ENCODE measurements around the gene MFNG. TPM values are rescaled to one million over a fixed set of nuclear protein-coding genes. Genes with fewer than 3 reads are reported as not detected.

MFNG gene
- total RNA-seq, 2 donors from 2014 or later, result 3.0 to 7.3 TPM

DNA sequence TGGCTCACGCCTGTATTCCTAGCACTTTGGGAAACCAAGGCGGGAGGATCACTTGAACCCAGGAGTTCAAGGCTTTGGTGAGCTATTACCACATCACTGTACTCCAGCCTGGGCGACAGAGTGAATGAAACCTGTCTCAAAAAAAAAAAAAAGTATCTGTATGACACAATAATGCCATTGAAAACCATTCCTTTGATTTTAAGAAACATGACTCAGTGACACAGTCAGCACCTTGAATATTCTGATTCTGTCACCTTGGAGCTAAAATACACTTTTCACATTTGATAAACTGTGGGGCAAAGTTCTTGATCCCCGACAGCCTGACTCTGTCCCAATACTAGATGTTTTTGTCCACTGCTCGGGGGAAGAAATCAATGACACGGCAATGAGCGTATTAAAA is 42.2 kb downstream of the MFNG start:
- peaks cover 0 to 5% (median 0%) of the 10 kb centered on the region in 3 donors for H3K9me3 ChIP-seq
- no peak for DNase-seq
- no peak overlapping the region for H3K27ac ChIP-seq
- H3K4me3 ChIP-seq, result no peak overlapping the region
- peaks cover 0 to 3% of the 10 kb centered on the region in 2 donors for H3K27me3 ChIP-seq
- ATAC-seq, result no peak
- intact Hi-C loops (cut with DNase I), result no loop called here
- WGBS, 2 donors, result 51 to 57% methylated on average over 7 of the region's 7 CpGs
- H3K36me3 ChIP-seq (replicated peaks in 1 of 2; ENCODE audit: insufficient read depth in 1 of 2, low read depth in 2 of 2), result no peaks in the 10 kb centered on the region
- TF ChIP-seq, protein P1, sequence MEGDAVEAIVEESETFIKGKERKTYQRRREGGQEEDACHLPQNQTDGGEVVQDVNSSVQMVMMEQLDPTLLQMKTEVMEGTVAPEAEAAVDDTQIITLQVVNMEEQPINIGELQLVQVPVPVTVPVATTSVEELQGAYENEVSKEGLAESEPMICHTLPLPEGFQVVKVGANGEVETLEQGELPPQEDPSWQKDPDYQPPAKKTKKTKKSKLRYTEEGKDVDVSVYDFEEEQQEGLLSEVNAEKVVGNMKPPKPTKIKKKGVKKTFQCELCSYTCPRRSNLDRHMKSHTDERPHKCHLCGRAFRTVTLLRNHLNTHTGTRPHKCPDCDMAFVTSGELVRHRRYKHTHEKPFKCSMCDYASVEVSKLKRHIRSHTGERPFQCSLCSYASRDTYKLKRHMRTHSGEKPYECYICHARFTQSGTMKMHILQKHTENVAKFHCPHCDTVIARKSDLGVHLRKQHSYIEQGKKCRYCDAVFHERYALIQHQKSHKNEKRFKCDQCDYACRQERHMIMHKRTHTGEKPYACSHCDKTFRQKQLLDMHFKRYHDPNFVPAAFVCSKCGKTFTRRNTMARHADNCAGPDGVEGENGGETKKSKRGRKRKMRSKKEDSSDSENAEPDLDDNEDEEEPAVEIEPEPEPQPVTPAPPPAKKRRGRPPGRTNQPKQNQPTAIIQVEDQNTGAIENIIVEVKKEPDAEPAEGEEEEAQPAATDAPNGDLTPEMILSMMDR (IDR thresholded peaks at IDR 0.05), result no peak
- no peak for TF ChIP-seq POLR2A (IDR thresholded peaks at IDR 0.05)
- H3K4me1 ChIP-seq, result no peaks in the 10 kb centered on the region

DNA sequence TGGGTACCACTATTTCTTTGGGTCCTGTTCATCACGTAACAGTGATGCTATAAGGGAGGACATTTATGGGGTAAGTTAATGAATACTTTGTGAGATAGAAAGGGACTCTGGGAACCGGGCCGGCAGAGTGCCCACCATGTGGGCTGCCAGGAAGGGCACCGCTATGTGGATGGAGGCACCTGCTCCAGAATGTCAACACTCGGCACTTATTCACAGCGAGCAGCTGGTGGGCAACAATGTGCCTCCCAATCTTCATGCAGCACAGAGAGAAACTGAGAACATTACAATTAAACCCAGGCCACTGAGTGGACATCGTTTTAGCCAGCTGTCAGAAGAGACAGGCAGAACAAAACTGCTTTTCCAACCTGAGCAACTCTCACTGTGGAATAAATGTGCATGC is 43.1 kb downstream of the MFNG start:
- no peaks in the 10 kb centered on the region for H3K36me3 ChIP-seq (replicated peaks in 1 of 2; ENCODE audit: insufficient read depth in 1 of 2, low read depth in 2 of 2)
- no peak for TF ChIP-seq POLR2A (IDR thresholded peaks at IDR 0.05)
- TF ChIP-seq, protein P1 (IDR thresholded peaks at IDR 0.05), result no peak
- peaks cover 0 to 5% (median 0%) of the 10 kb centered on the region in 3 donors for H3K9me3 ChIP-seq
- no peak overlapping the region for H3K27ac ChIP-seq
- peaks cover 0 to 3% of the 10 kb centered on the region in 2 donors for H3K27me3 ChIP-seq
- H3K4me1 ChIP-seq, result no peaks in the 10 kb centered on the region
- no peak overlapping the region for H3K4me3 ChIP-seq
- intact Hi-C loops (cut with DNase I), result no loop called here
- WGBS, 2 donors, result 72 to 73% methylated on average over 7 of the region's 7 CpGs
- DNase-seq (no peak), ATAC-seq (no peak)

DNA sequence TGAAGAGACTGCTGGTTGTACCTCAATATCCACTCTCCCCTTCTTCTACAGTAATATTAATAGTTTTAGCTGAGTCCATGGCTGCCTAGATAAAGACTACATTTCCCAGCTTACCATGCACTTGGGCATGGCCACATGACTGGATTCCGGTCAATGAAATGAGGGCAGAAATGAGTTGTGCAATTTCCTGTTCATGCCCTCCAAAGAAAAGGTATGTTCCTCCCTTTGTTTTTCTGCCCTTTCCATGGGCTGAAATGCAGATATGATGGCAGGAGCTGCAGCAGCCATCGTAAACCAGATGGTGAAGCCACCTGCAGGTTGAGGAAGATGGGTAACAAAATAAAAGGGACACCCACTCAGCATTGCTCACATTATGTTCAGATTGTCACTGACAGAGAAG is 43.6 kb downstream of the MFNG start:
- Histone ChIP-seq H3K36me3 (replicated peaks in 1 of 2; ENCODE audit: insufficient read depth in 1 of 2, low read depth in 2 of 2) (no peaks in the 10 kb centered on the region), H3K4me3 (no peak overlapping the region), H3K4me1 (no peaks in the 10 kb centered on the region), H3K27ac (no peak overlapping the region), H3K9me3 (peaks cover 0 to 5% (median 0%) of the 10 kb centered on the region in 3 donors), H3K27me3 (peaks cover 0 to 3% of the 10 kb centered on the region in 2 donors)
- intact Hi-C loops (cut with DNase I), result no loop called here
- DNase-seq (no peak), ATAC-seq (no peak)
- no peak for TF ChIP-seq POLR2A (IDR thresholded peaks at IDR 0.05)
- TF ChIP-seq, protein P1 (IDR thresholded peaks at IDR 0.05), result no peak
- 70 to 74% methylated on average over 2 of the region's 2 CpGs for WGBS, 2 donors

DNA sequence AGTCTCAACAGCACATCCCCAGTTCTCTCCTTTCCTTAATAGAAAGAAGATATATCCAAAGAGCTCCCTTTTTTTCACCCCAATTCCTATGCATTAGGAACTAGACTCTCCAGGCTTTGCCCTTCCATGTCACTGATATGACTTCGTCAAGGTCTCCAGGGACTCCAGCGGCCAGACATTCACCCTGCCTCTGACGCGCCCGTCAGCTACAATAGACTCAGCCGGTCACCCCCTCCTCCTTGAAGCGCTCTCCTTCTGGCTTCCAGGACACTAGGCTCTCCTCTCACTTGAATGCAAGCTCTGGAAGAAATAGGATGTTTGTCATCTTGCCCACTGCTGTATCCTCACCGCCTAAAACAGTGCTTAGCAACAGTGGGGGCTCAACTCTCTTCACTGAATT is 44.0 kb downstream of the MFNG start:
- Histone ChIP-seq H3K27ac (no peak overlapping the region), H3K27me3 (peaks cover 0 to 3% of the 10 kb centered on the region in 2 donors), H3K36me3 (replicated peaks in 1 of 2; ENCODE audit: insufficient read depth in 1 of 2, low read depth in 2 of 2) (no peaks in the 10 kb centered on the region), H3K4me3 (no peak overlapping the region), H3K4me1 (no peaks in the 10 kb centered on the region), H3K9me3 (peaks cover 0 to 5% (median 0%) of the 10 kb centered on the region in 3 donors)
- TF ChIP-seq, protein P1 (IDR thresholded peaks at IDR 0.05), result no peak
- TF ChIP-seq POLR2A (IDR thresholded peaks at IDR 0.05), result no peak
- DNase-seq (no peak), ATAC-seq (no peak)
- intact Hi-C loops (cut with DNase I), result no loop called here
- 44 to 63% methylated on average over 8 of the region's 8 CpGs for WGBS, 2 donors

DNA sequence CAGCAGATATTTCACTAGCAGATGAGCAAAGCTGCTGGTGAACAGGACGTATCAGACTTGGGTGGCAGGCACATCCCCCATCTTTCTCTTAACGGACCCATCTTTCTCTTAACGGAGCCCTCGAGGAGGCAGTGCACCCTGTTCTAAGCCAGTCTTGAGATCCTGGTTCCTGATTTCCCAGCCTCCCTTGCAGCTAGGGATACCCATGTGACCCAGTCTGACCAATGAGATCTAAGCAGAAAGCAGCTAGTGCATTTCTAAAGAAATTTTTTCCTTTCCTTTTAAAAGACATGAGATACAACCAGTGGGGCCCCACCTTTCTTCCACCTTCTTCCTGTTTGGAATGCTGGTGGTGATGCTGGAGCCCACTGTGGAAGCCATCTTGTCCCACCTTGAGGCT is 45.3 kb downstream of the MFNG start:
- peaks cover 0 to 5% (median 0%) of the 10 kb centered on the region in 3 donors for H3K9me3 ChIP-seq
- no peaks in the 10 kb centered on the region for H3K4me1 ChIP-seq
- DNase-seq (no peak), ATAC-seq (no peak)
- TF ChIP-seq POLR2A (IDR thresholded peaks at IDR 0.05), result no peak
- TF ChIP-seq, protein P1 (IDR thresholded peaks at IDR 0.05), result no peak
- intact Hi-C loops (cut with DNase I), result no loop called here
- 78% methylated on average over 4 of the region's 4 CpGs for WGBS, 2 donors
- no peak overlapping the region for H3K4me3 ChIP-seq
- no peak overlapping the region for H3K27ac ChIP-seq
- no peaks in the 10 kb centered on the region for H3K36me3 ChIP-seq (replicated peaks in 1 of 2; ENCODE audit: insufficient read depth in 1 of 2, low read depth in 2 of 2)
- peaks cover 0 to under 1% of the 10 kb centered on the region in 2 donors for H3K27me3 ChIP-seq
